SU-DHL-6 (cell line): ENCODE measurements around the gene IL7R.

ENCODE experiments used
- H2AFZ ChIP-seq: fragments of 200-600 bp; sonication (generic); 2 replicates; pipeline ENCODE4 v1.6.1; 2014; ENCODE audit warnings: low read depth, mild to moderate bottlenecking, moderate library complexity, mixed read lengths, antibody characterized with exemption, low read length; ENCODE audit not compliant: severe bottlenecking
- H3F3A ChIP-seq: fragments of 200-600 bp; shearing (Covaris generic); 2 replicates; pipeline ENCODE4 v1.6.0; 2016; ENCODE audit warnings: antibody characterized with exemption, mild to moderate bottlenecking; ENCODE audit not compliant: insufficient read depth
- H3K27ac ChIP-seq: fragments of 200-600 bp; sonication (generic); 2 replicates; pipeline ENCODE4 v1.5.1; 2016; ENCODE audit warnings: low read depth, mild to moderate bottlenecking, low read length, moderate library complexity, mixed read lengths
- H3K27me3 ChIP-seq: fragments of 200-600 bp; sonication (generic), shearing (Covaris generic); 2 replicates; pipeline ENCODE4 v1.6.0; 2014; ENCODE audit warnings: mild to moderate bottlenecking, low read length
- H3K36me3 ChIP-seq: fragments of 200-600 bp; sonication (generic); 2 replicates; pipeline ENCODE4 v1.6.1; 2014; ENCODE audit warnings: mild to moderate bottlenecking, low read length, mixed read lengths
- H3K4me2 ChIP-seq: fragments of 300-600, 200-600 bp; shearing (Covaris generic), sonication (generic); 2 replicates; pipeline ENCODE4 v1.6.0; 2014; ENCODE audit warnings: low read length, low read depth, mild to moderate bottlenecking; ENCODE audit not compliant: poor library complexity, severe bottlenecking
- H3K4me3 ChIP-seq: fragments of 200-600 bp; sonication (generic); 2 replicates; pipeline ENCODE4 v1.5.1; 2014; ENCODE audit warnings: antibody characterized with exemption, low read length, mild to moderate bottlenecking, mixed read lengths; ENCODE audit not compliant: insufficient read depth, poor library complexity, severe bottlenecking
- H3K79me2 ChIP-seq: fragments of 200-600 bp; sonication (generic); 2 replicates; pipeline ENCODE4 v1.6.1; 2014; ENCODE audit warnings: mild to moderate bottlenecking, low read length, moderate library complexity; ENCODE audit not compliant: insufficient read depth
- H3K9ac ChIP-seq: fragments of 200-600 bp; sonication (generic); 2 replicates; pipeline ENCODE4 v1.7.0; 2014; ENCODE audit warnings: mild to moderate bottlenecking, low read length
- H3K9me2 ChIP-seq: fragments of 200-600 bp; sonication (generic); replicated peaks from 2 replicates; pipeline ENCODE4 v1.6.1; 2014; ENCODE audit warnings: low read length; ENCODE audit not compliant: insufficient read depth
- H3K9me3 ChIP-seq: fragments of 200-600 bp; sonication (generic); 2 replicates; pipeline ENCODE4 v1.6.1; 2014; ENCODE audit warnings: low read length, mixed read lengths; ENCODE audit not compliant: insufficient read depth
- H4K20me1 ChIP-seq: fragments of 200-600 bp; sonication (generic); 2 replicates; pipeline ENCODE4 v1.6.1; 2014; ENCODE audit warnings: low read depth, mild to moderate bottlenecking, antibody characterized with exemption, low read length, moderate library complexity, mixed read lengths
- EZH2phosphoT487 ChIP-seq: fragments of 200-600 bp; sonication (generic), shearing (Covaris generic); conservative IDR thresholded peaks from 2 replicates; pipeline ENCODE4 v1.6.1; 2018; ENCODE audit warnings: mild to moderate bottlenecking, antibody characterized with exemption, low read length, moderate library complexity, mixed read lengths
- TF ChIP-seq, protein P1 (sequence below): fragments of 200-600 bp; sonication (generic); IDR thresholded peaks from one replicate; pipeline ENCODE4 v1.5.1; 2017; ENCODE audit warnings: antibody characterized with exemption, mild to moderate bottlenecking, low read length, moderate library complexity; ENCODE audit not compliant: insufficient read depth, poor library complexity, severe bottlenecking

IL7R gene

DNA sequence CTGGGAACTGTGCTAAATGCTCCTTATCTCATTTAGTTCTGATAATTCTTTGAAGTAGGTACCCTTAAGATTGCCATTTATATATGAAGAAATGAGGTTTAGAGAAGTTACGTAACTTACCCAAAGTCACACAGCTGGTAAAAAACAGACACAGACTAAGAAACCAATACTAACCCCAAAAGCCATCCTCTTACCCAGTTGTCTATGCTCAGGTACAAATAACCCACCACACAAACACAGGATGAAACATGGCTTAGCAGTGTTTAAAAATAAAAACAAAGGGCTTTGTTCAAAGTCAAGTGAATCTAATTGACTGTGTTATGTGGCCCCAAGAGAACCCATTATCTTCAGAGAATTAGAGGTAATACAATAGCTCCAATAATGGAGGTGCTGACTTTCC lies 37.0 kb upstream of the IL7R start:
- TF ChIP-seq, protein P1, sequence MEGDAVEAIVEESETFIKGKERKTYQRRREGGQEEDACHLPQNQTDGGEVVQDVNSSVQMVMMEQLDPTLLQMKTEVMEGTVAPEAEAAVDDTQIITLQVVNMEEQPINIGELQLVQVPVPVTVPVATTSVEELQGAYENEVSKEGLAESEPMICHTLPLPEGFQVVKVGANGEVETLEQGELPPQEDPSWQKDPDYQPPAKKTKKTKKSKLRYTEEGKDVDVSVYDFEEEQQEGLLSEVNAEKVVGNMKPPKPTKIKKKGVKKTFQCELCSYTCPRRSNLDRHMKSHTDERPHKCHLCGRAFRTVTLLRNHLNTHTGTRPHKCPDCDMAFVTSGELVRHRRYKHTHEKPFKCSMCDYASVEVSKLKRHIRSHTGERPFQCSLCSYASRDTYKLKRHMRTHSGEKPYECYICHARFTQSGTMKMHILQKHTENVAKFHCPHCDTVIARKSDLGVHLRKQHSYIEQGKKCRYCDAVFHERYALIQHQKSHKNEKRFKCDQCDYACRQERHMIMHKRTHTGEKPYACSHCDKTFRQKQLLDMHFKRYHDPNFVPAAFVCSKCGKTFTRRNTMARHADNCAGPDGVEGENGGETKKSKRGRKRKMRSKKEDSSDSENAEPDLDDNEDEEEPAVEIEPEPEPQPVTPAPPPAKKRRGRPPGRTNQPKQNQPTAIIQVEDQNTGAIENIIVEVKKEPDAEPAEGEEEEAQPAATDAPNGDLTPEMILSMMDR = no peak
- no peak for TF ChIP-seq EZH2phosphoT487
- no peaks in the 10 kb centered on the region for H3F3A ChIP-seq
- no peak overlapping the region for H2AFZ ChIP-seq
- no peaks in the 10 kb centered on the region for H3K36me3 ChIP-seq
- no peaks in the 10 kb centered on the region for H3K79me2 ChIP-seq
- H4K20me1 ChIP-seq = no peaks in the 10 kb centered on the region
- H3K9me3 ChIP-seq = no peaks in the 10 kb centered on the region
- H3K4me2 ChIP-seq = no peak overlapping the region
- H3K9ac ChIP-seq = no peak overlapping the region
- no peak overlapping the region for H3K27ac ChIP-seq
- no peaks in the 10 kb centered on the region for H3K27me3 ChIP-seq
- no peaks in the 10 kb centered on the region for H3K9me2 ChIP-seq
- no peak overlapping the region for H3K4me3 ChIP-seq

DNA sequence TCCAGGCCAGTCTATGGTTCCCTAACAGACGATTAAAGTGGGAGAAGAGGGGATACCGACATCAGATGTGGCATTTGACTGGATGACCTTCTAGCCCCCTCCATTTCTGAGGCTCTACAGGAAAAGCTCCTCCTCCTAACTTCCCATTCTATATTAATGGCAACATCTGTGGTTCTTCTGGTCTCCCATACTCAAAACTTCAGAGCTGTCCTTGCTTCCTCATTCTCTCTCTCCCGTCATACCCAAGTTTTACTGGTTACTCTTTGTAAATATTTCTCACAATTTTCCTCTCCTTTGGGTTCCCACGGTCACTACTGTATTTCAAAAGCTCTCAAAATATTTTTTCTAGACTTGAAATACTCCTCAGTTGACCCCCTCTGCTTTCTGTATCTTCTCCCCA lies 36.0 kb upstream of the IL7R start:
- Histone ChIP-seq H4K20me1 (no peaks in the 10 kb centered on the region), H3K27ac (no peak overlapping the region), H3K27me3 (no peaks in the 10 kb centered on the region), H3K79me2 (no peaks in the 10 kb centered on the region), H2AFZ (no peak overlapping the region), H3K4me3 (no peak overlapping the region), H3K4me2 (no peak overlapping the region), H3K36me3 (no peaks in the 10 kb centered on the region), H3K9me3 (no peaks in the 10 kb centered on the region), H3F3A (no peaks in the 10 kb centered on the region), H3K9me2 (no peaks in the 10 kb centered on the region), H3K9ac (no peak overlapping the region)
- no peak for TF ChIP-seq EZH2phosphoT487
- TF ChIP-seq, protein P1 = no peak

DNA sequence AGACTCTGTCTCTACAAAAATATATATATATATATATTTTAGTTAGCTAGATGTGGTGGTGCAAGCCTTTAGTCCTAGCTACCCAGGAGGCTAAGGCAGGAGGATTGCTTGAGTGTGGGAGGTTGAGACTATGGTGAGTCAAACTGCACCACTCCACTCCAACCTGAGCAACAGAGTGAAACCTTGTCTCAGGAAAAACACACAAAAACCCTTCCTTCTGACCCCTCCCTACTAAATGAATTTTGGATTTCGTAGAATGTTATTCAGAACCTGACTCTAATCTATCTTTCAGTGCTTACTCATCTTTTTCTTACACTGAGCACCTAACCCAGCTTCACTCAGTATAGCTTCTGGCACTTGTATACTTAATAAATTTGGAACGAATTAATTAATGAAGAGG lies 35.2 kb upstream of the IL7R start:
- no peak for TF ChIP-seq EZH2phosphoT487

DNA sequence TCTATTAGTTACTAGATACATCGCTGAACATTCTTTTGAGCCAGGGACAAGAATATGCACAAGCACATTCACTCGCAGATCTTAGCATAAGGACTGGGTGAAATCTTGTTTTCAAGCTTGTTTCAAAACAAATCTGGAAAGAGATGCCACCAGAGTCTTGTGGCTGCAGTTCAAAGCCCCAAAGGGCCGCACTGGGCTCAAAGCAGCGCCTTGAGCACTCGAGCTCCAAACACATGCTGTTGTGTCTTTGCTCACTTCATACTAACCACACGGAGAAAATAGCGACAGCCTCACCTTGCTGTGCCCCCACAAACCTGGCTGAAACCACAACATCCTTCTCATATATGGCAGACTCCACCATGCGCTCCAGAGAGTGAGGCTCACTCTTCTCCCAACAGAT lies 34.2 kb upstream of the IL7R start:
- no peak overlapping the region for H2AFZ ChIP-seq
- TF ChIP-seq EZH2phosphoT487 = no peak
- TF ChIP-seq, protein P1 = no peak
- no peaks in the 10 kb centered on the region for H3K27me3 ChIP-seq
- no peak overlapping the region for H3K27ac ChIP-seq
- H3K9me3 ChIP-seq = no peaks in the 10 kb centered on the region
- H4K20me1 ChIP-seq = no peaks in the 10 kb centered on the region
- H3K79me2 ChIP-seq = no peaks in the 10 kb centered on the region
- no peak overlapping the region for H3K4me2 ChIP-seq
- no peaks in the 10 kb centered on the region for H3F3A ChIP-seq
- H3K36me3 ChIP-seq = no peaks in the 10 kb centered on the region
- no peaks in the 10 kb centered on the region for H3K9me2 ChIP-seq
- no peak overlapping the region for H3K4me3 ChIP-seq
- H3K9ac ChIP-seq = no peak overlapping the region

More for the DNA sequence above, 35.2 kb upstream of the IL7R start:
- H3K9me2 ChIP-seq = no peaks in the 10 kb centered on the region
- no peaks in the 10 kb centered on the region for H3K36me3 ChIP-seq
- no peaks in the 10 kb centered on the region for H3K79me2 ChIP-seq
- H3K9ac ChIP-seq = no peak overlapping the region
- no peak overlapping the region for H2AFZ ChIP-seq
- H3K27me3 ChIP-seq = no peaks in the 10 kb centered on the region
- H4K20me1 ChIP-seq = no peaks in the 10 kb centered on the region
- H3K27ac ChIP-seq = no peak overlapping the region
- no peak overlapping the region for H3K4me2 ChIP-seq
- H3F3A ChIP-seq = no peaks in the 10 kb centered on the region
- no peaks in the 10 kb centered on the region for H3K9me3 ChIP-seq
- H3K4me3 ChIP-seq = no peak overlapping the region
